ENCODE results near the gene FBXL2.

Gene FBXL2

GRCh38 chr3:33246786-33247185, 30.5 kb upstream of the FBXL2 start:
- H3K79me2 ChIP-seq (ENCODE audit: insufficient read depth, low read depth), result no peaks in the 10 kb centered on the region
- no peak overlapping the region for H3K27ac ChIP-seq
- H3K9ac ChIP-seq, result no peak overlapping the region
- H4K20me1 ChIP-seq (ENCODE audit: insufficient read depth), result no peaks in the 10 kb centered on the region
- no peak overlapping the region for H2AFZ ChIP-seq (ENCODE audit: low read depth)
- no peak for TF ChIP-seq CTCF (conservative IDR thresholded peaks at IDR 0.05; ENCODE audit: low read depth, low read length)
- no peak overlapping the region for H3K4me3 ChIP-seq (IDR thresholded peaks at IDR 0.05; ENCODE audit: insufficient read depth, low read depth, low read length)
- no peaks in the 10 kb centered on the region for H3K36me3 ChIP-seq (ENCODE audit: insufficient read depth)
- no peaks in the 10 kb centered on the region for H3K4me1 ChIP-seq (ENCODE audit: low read depth, poor library complexity, severe bottlenecking)
- no peak overlapping the region for H3K4me2 ChIP-seq
- H3K27me3 ChIP-seq (ENCODE audit: insufficient read depth, low read depth), result no peaks in the 10 kb centered on the region

DNA sequence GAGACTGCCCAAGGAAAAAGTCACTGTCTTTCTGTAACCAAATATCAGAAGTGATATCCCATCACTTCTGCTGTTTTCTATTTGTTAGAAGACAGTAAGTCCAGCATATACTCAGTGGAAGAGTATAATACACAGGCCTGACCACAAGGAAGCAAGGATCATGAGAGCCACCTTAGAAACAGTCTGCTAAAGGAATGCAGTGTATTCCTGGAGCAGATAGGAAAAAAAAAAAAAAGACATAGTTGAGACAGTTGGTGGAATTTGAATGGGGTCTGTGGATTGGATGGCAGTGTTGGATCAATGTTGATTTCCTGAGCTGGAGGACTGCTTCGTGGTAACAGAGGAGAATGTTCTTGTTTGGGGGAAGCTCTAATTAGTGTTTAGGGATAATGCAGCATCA, 26.5 kb upstream of the FBXL2 start:
- H3K4me3 ChIP-seq (IDR thresholded peaks at IDR 0.05; ENCODE audit: insufficient read depth, low read depth, low read length), result no peak overlapping the region
- no peak overlapping the region for H3K9ac ChIP-seq
- no peak overlapping the region for H3K4me2 ChIP-seq
- H3K79me2 ChIP-seq (ENCODE audit: insufficient read depth, low read depth), result no peaks in the 10 kb centered on the region
- H3K27ac ChIP-seq, result no peak overlapping the region
- H4K20me1 ChIP-seq (ENCODE audit: insufficient read depth), result no peaks in the 10 kb centered on the region
- H3K4me1 ChIP-seq (ENCODE audit: low read depth, poor library complexity, severe bottlenecking), result peaks cover 3% of the 10 kb centered on the region
- no peaks in the 10 kb centered on the region for H3K36me3 ChIP-seq (ENCODE audit: insufficient read depth)
- H2AFZ ChIP-seq (ENCODE audit: low read depth), result no peak overlapping the region
- H3K27me3 ChIP-seq (ENCODE audit: insufficient read depth, low read depth), result no peaks in the 10 kb centered on the region
- TF ChIP-seq CTCF (conservative IDR thresholded peaks at IDR 0.05; ENCODE audit: low read depth, low read length), result no peak

GRCh38 chr3:33256249-33256648, 21.0 kb upstream of the FBXL2 start:
- Histone ChIP-seq H4K20me1 (ENCODE audit: insufficient read depth) (no peaks in the 10 kb centered on the region), H2AFZ (ENCODE audit: low read depth) (no peak overlapping the region)

DNA sequence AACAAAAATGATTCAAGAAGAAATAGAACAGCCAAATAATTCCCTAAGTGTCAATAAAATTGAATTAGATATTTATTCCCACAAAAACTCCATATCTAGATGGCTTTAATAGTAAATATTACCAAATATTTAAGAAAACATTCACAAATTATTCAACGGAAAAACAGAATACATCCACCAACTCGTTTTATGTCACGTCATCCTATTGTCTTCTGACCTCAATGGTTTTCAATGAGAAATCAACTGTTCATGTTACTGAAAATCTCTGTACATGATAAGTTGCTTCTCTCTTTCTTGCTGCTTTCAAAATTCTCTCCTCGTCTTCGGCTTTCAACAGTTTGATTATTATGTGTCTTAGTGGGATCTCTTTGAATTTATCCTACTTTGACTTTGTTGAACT, 17.1 kb upstream of the FBXL2 start:
- H3K4me3 ChIP-seq (IDR thresholded peaks at IDR 0.05; ENCODE audit: insufficient read depth, low read depth, low read length), result no peak overlapping the region
- no peaks in the 10 kb centered on the region for H3K36me3 ChIP-seq (ENCODE audit: insufficient read depth)
- H3K9ac ChIP-seq, result no peak overlapping the region
- H3K4me2 ChIP-seq, result no peak overlapping the region
- no peak for TF ChIP-seq CTCF (conservative IDR thresholded peaks at IDR 0.05; ENCODE audit: low read depth, low read length)
- no peaks in the 10 kb centered on the region for H4K20me1 ChIP-seq (ENCODE audit: insufficient read depth)
- no peaks in the 10 kb centered on the region for H3K79me2 ChIP-seq (ENCODE audit: insufficient read depth, low read depth)
- no peak overlapping the region for H3K27ac ChIP-seq
- no peak overlapping the region for H2AFZ ChIP-seq (ENCODE audit: low read depth)
- H3K4me1 ChIP-seq (ENCODE audit: low read depth, poor library complexity, severe bottlenecking), result no peaks in the 10 kb centered on the region
- no peaks in the 10 kb centered on the region for H3K27me3 ChIP-seq (ENCODE audit: insufficient read depth, low read depth)

More at GRCh38 chr3:33256249-33256648, 21.0 kb upstream of the FBXL2 start:
- no peaks in the 10 kb centered on the region for H3K36me3 ChIP-seq (ENCODE audit: insufficient read depth)
- H3K27ac ChIP-seq, result no peak overlapping the region
- H3K4me2 ChIP-seq, result no peak overlapping the region
- no peaks in the 10 kb centered on the region for H3K27me3 ChIP-seq (ENCODE audit: insufficient read depth, low read depth)
- H3K4me3 ChIP-seq (IDR thresholded peaks at IDR 0.05; ENCODE audit: insufficient read depth, low read depth, low read length), result no peak overlapping the region
- no peak overlapping the region for H3K9ac ChIP-seq
- no peak for TF ChIP-seq CTCF (conservative IDR thresholded peaks at IDR 0.05; ENCODE audit: low read depth, low read length)
- H3K79me2 ChIP-seq (ENCODE audit: insufficient read depth, low read depth), result no peaks in the 10 kb centered on the region
- H3K4me1 ChIP-seq (ENCODE audit: low read depth, poor library complexity, severe bottlenecking), result peaks cover 3% of the 10 kb centered on the region

All from KMS-11 (cell line).